Measurements from ENCODE around the gene PIGT.

The PIGT gene

GRCh38 chr20:45452772-45453691, 37.1 kb downstream of the PIGT start:
- H3K27ac ChIP-seq (ENCODE audit: extremely low read depth, low read depth, low read length): no peak overlapping the region
- CTCF ChIA-PET: interaction anchor here (0.9 to 7.9 kb wide), 7 partner anchors 10 to 318 kb away, joined by 3 to 90 read pairs (median 7); partner anchors contain the start of gene SYS1
- no peaks in the 10 kb centered on the region for H3K4me1 ChIP-seq (ENCODE audit: control insufficient read depth, insufficient read depth, low read length)
- no peaks in the 10 kb centered on the region for H3K36me3 ChIP-seq (ENCODE audit: control insufficient read depth in 2 of 2, insufficient read depth in 1 of 2, low read length in 2 of 2)
- POLR2A ChIA-PET: no interaction called here
- H3K4me3 ChIP-seq (ENCODE audit: low read depth, low read length): no peak overlapping the region
- H3K9me3 ChIP-seq (ENCODE audit: control insufficient read depth, insufficient read depth, low read depth, low read length): no peaks in the 10 kb centered on the region
- TF ChIP-seq IKZF3 (tag by site-specific recombination; IDR thresholded peaks at IDR 0.05) (no peak), ZNF660 (tag by site-specific recombination; IDR thresholded peaks at IDR 0.05) (no peak), MZF1 (tag by site-specific recombination; IDR thresholded peaks at IDR 0.05; ENCODE audit: borderline replicate concordance) (no peak), ZNF426 (tag by site-specific recombination; IDR thresholded peaks at IDR 0.05) (no peak), ZNF169 (tag by site-specific recombination; IDR thresholded peaks at IDR 0.05) (no peak), ZNF223 (tag by site-specific recombination; IDR thresholded peaks at IDR 0.05) (no peak), TCF7L2 (IDR thresholded peaks at IDR 0.05; ENCODE audit: borderline replicate concordance, low read depth, low read length) (no peak), ELK4 (IDR thresholded peaks at IDR 0.05; ENCODE audit: borderline replicate concordance, low read depth, low read length) (no peak), ZBTB26 (tag by site-specific recombination; optimal IDR thresholded peaks at IDR 0.05) (no peak), ZNF843 (tag by site-specific recombination; IDR thresholded peaks at IDR 0.05) (no peak), ZNF518A (tag by site-specific recombination; conservative IDR thresholded peaks at IDR 0.05; ENCODE audit: low read depth) (no peak), ZNF140 (tag by site-specific recombination; IDR thresholded peaks at IDR 0.05) (no peak), ZNF10 (tag by site-specific recombination; IDR thresholded peaks at IDR 0.05) (no peak), ZNF548 (tag by site-specific recombination; IDR thresholded peaks at IDR 0.05) (no peak), ZNF175 (tag by site-specific recombination; IDR thresholded peaks at IDR 0.05) (no peak), ZNF449 (tag by site-specific recombination; IDR thresholded peaks at IDR 0.05) (no peak), ZNF692 (tag by site-specific recombination; IDR thresholded peaks at IDR 0.05) (no peak), ZNF654 (tag by site-specific recombination; IDR thresholded peaks at IDR 0.05; ENCODE audit: low read depth) (no peak)

All from HEK293 (cell line).